GM23338 (cell line): Measurements from ENCODE around the gene CACNB2. TPM values are rescaled to one million over a fixed set of nuclear protein-coding genes. Genes with fewer than 3 reads are reported as not detected.

Source experiments
- ATAC-seq: fragments of 200-7000 bp; cut with Tn5 transposase; 3 replicates; pipeline ENCODE4 v1.9.1; 2020
- DNase-seq: peaks from one replicate; pipeline ENCODE4 v3.0.0-alpha.2; 2015; ENCODE audit warnings: low spot score
- H2AFZ ChIP-seq: fragments of 200-600 bp; sonication (generic); 2 replicates; pipeline ENCODE4 v1.8.0; 2016; ENCODE audit warnings: antibody characterized with exemption, mild to moderate bottlenecking, moderate library complexity
- H3F3A ChIP-seq: fragments of 200-600 bp; sonication (generic); replicated peaks from 2 replicates; pipeline ENCODE4 v1.8.0; 2017; ENCODE audit warnings: antibody characterized with exemption, mixed run types, low read depth
- H3K27ac ChIP-seq: fragments of 200-600 bp; sonication (generic); 2 replicates; pipeline ENCODE4 v1.6.1; 2016; ENCODE audit warnings: low read depth
- H3K27me3 ChIP-seq: fragments of 200-600 bp; sonication (generic); 2 replicates; pipeline ENCODE4 v1.8.0; 2016; ENCODE audit warnings: mild to moderate bottlenecking, mixed run types, moderate library complexity; ENCODE audit not compliant: insufficient read depth
- H3K36me3 ChIP-seq: fragments of 200-600 bp; sonication (generic); 2 replicates; pipeline ENCODE4 v1.8.0; 2016; ENCODE audit warnings: mild to moderate bottlenecking; ENCODE audit not compliant: insufficient read depth
- H3K4me1 ChIP-seq: fragments of 200-600 bp; sonication (generic); 2 replicates; pipeline ENCODE4 v1.8.0; 2016; ENCODE audit warnings: mild to moderate bottlenecking, moderate library complexity; ENCODE audit not compliant: insufficient read depth
- H3K4me2 ChIP-seq: fragments of 200-600 bp; sonication (generic); 2 replicates; pipeline ENCODE4 v1.7.1; 2017; ENCODE audit warnings: mixed run types
- H3K4me3 ChIP-seq: fragments of 200-600 bp; sonication (generic); 2 replicates; pipeline ENCODE4 v1.6.1; 2016; ENCODE audit warnings: mixed run types
- H3K79me2 ChIP-seq: fragments of 200-600 bp; sonication (generic); replicated peaks from 2 replicates; pipeline ENCODE4 v1.8.0; 2017; ENCODE audit warnings: mild to moderate bottlenecking; ENCODE audit not compliant: insufficient read depth
- H3K9me2 ChIP-seq: fragments of 200-600 bp; sonication (generic); 2 replicates; pipeline ENCODE4 v1.8.0; 2017; ENCODE audit not compliant: insufficient read depth
- H4K20me1 ChIP-seq: fragments of 200-600 bp; sonication (generic); replicated peaks from 2 replicates; pipeline ENCODE4 v1.8.0; 2017; ENCODE audit warnings: mild to moderate bottlenecking; ENCODE audit not compliant: insufficient read depth
- H3K27ac Mint-ChIP-seq: 2 replicates; pipeline ENCODE4 v1.8.0; 2020; ENCODE audit warnings: inconsistent platforms, mild to moderate bottlenecking, moderate library complexity, mixed read lengths
- H3K27me3 Mint-ChIP-seq: 3 replicates; pipeline ENCODE4 v1.8.0; 2022; ENCODE audit warnings: low read depth, mild to moderate bottlenecking, moderate library complexity, mixed read lengths, inconsistent platforms; ENCODE audit not compliant: insufficient read depth, poor library complexity
- H3K36me3 Mint-ChIP-seq: 3 replicates; pipeline ENCODE4 v1.8.0; 2021; ENCODE audit warnings: low read depth, mild to moderate bottlenecking, inconsistent platforms, moderate library complexity, mixed read lengths
- H3K4me1 Mint-ChIP-seq: 3 replicates; pipeline ENCODE4 v1.8.0; 2020; ENCODE audit warnings: mild to moderate bottlenecking, inconsistent platforms, mixed read lengths
- H3K4me3 Mint-ChIP-seq: 3 replicates; pipeline ENCODE4 v1.8.0; 2021; ENCODE audit warnings: moderate library complexity, mild to moderate bottlenecking, inconsistent platforms, mixed read lengths
- H3K9me3 Mint-ChIP-seq: 3 replicates; pipeline ENCODE4 v1.8.0; 2020; ENCODE audit warnings: moderate library complexity, mild to moderate bottlenecking, inconsistent platforms, mixed read lengths
- CREB1 ChIP-seq: fragments of 250-450 bp; sonication (Bioruptor Pico); IDR thresholded peaks from 2 replicates; pipeline ENCODE4 v1.5.0; 2020; ENCODE audit warnings: low read depth, mild to moderate bottlenecking, moderate library complexity
- ETS1 ChIP-seq: IDR thresholded peaks from 2 replicates; pipeline ENCODE4 v1.6.1; 2016; ENCODE audit warnings: antibody characterized with exemption
- EZH2 ChIP-seq: fragments of 200-600 bp; sonication (generic); IDR thresholded peaks from one replicate; pipeline ENCODE4 v1.8.0; 2017; ENCODE audit warnings: antibody characterized with exemption, mild to moderate bottlenecking, low read depth; ENCODE audit not compliant: unreplicated experiment
- EZH2phosphoT487 ChIP-seq: fragments of 200-600 bp; sonication (generic); IDR thresholded peaks from one replicate; pipeline ENCODE4 v1.8.1; 2018; ENCODE audit warnings: antibody characterized with exemption; ENCODE audit not compliant: unreplicated experiment
- JUNB ChIP-seq: IDR thresholded peaks from one replicate; pipeline ENCODE4 v1.6.1; 2016; ENCODE audit warnings: antibody characterized with exemption; ENCODE audit not compliant: unreplicated experiment
- NANOG ChIP-seq: IDR thresholded peaks from 2 replicates; pipeline ENCODE4 v1.6.1; 2016; ENCODE audit warnings: antibody characterized with exemption, borderline replicate concordance
- POLR2AphosphoS5 ChIP-seq: IDR thresholded peaks from 2 replicates; pipeline ENCODE4 v1.6.1; 2016; ENCODE audit warnings: antibody characterized with exemption, low read depth
- REST ChIP-seq: IDR thresholded peaks from one replicate; pipeline ENCODE4 v1.6.1; 2018; ENCODE audit warnings: antibody characterized with exemption; ENCODE audit not compliant: unreplicated experiment
- STAT1 ChIP-seq: IDR thresholded peaks from one replicate; pipeline ENCODE4 v1.6.1; 2016; ENCODE audit warnings: antibody characterized with exemption; ENCODE audit not compliant: unreplicated experiment
- ZNF114 ChIP-seq: fragments of 250-450 bp; sonication (Bioruptor Pico); IDR thresholded peaks from 2 replicates; pipeline ENCODE4 v1.5.0; 2020; ENCODE audit warnings: mild to moderate bottlenecking, moderate library complexity
- ZNF331 ChIP-seq: fragments of 250-450 bp; sonication (Bioruptor Pico); IDR thresholded peaks from 2 replicates; pipeline ENCODE4 v1.5.0; 2020; ENCODE audit warnings: low read depth, mild to moderate bottlenecking, moderate library complexity
- ZNF462 ChIP-seq: fragments of 250-450 bp; sonication (Bioruptor Pico); IDR thresholded peaks from 2 replicates; pipeline ENCODE4 v1.5.0; 2020; ENCODE audit warnings: mild to moderate bottlenecking, moderate library complexity
- polyA plus RNA-seq: library from polyadenylated mRNA; unstranded; fragments of >200 nt; fragmentation: Nextera tagmentation; extraction: Ambion mirVana; gene quantifications from 2 replicates; pipeline ENCODE4 v1.2.1, GENCODE V29; 2016
- total RNA-seq: library from RNA; depleted of rRNA; stranded (reverse); fragments of >200 nt; shearing (Covaris generic); gene quantifications from 2 replicates; pipeline ENCODE4 v1.2.3, GENCODE V29; 2014
- TF ChIP-seq, protein P1 (sequence below), 2 experiments: fragments of 200-600 bp in 1 of 2; sonication (generic) in 1 of 2; conservative IDR thresholded peaks; 2 replicates each; pipeline versions ENCODE4 v1.5.1 to v1.6.1; 2016 to 2017; ENCODE audit warnings: antibody characterized with exemption in 2 of 2, low read depth in 2 of 2, mild to moderate bottlenecking in 2 of 2, moderate library complexity in 1 of 2

The CACNB2 gene
- total and polyA plus RNA-seq, 2 experiments from 2014 or later = 5.0 to 5.9 TPM

GRCh38 chr10:18381679-18382078 lies 241.5 kb downstream of the CACNB2 start:
- Histone ChIP-seq H3K36me3 (no peaks in the 10 kb centered on the region), H3K4me2 (no peak overlapping the region), H3K27ac (no peak overlapping the region), H3K9me2 (no peaks in the 10 kb centered on the region), H3K79me2 (no peaks in the 10 kb centered on the region), H3K4me3 (no peak overlapping the region), H4K20me1 (no peaks in the 10 kb centered on the region), H3K27me3 (no peaks in the 10 kb centered on the region), H3F3A (no peaks in the 10 kb centered on the region), H3K4me1 (no peaks in the 10 kb centered on the region), H2AFZ (no peak overlapping the region)
- no peak overlapping the region for H3K4me3 Mint-ChIP-seq
- TF ChIP-seq EZH2phosphoT487 (no peak), STAT1 (no peak), REST (no peak), CREB1 (CRISPR knock-in tag) (no peak), ZNF114 (CRISPR knock-in tag) (no peak), POLR2AphosphoS5 (no peak), JUNB (no peak), ZNF331 (no peak), ETS1 (no peak), ZNF462 (no peak), NANOG (no peak), EZH2 (no peak)
- TF ChIP-seq, protein P1, sequence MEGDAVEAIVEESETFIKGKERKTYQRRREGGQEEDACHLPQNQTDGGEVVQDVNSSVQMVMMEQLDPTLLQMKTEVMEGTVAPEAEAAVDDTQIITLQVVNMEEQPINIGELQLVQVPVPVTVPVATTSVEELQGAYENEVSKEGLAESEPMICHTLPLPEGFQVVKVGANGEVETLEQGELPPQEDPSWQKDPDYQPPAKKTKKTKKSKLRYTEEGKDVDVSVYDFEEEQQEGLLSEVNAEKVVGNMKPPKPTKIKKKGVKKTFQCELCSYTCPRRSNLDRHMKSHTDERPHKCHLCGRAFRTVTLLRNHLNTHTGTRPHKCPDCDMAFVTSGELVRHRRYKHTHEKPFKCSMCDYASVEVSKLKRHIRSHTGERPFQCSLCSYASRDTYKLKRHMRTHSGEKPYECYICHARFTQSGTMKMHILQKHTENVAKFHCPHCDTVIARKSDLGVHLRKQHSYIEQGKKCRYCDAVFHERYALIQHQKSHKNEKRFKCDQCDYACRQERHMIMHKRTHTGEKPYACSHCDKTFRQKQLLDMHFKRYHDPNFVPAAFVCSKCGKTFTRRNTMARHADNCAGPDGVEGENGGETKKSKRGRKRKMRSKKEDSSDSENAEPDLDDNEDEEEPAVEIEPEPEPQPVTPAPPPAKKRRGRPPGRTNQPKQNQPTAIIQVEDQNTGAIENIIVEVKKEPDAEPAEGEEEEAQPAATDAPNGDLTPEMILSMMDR (conservative IDR thresholded peaks at IDR 0.05; ENCODE audit: low read depth in 2 of 2) = no peak
- ATAC-seq = peak; percentile 39; the same call in 1 of the 3 replicates
- H3K9me3 Mint-ChIP-seq = no peaks in the 10 kb centered on the region
- no peak overlapping the region for H3K27ac Mint-ChIP-seq
- no peaks in the 10 kb centered on the region for H3K36me3 Mint-ChIP-seq
- peaks cover 6% of the 10 kb centered on the region for H3K27me3 Mint-ChIP-seq
- H3K4me1 Mint-ChIP-seq = no peaks in the 10 kb centered on the region
- no peak for DNase-seq
